Neural crest cell (in vitro differentiated cells): ENCODE measurements around the gene LSM2. TPM values are rescaled to one million over a fixed set of nuclear protein-coding genes. Genes with fewer than 3 reads are reported as not detected.

Source experiments
- DNase-seq: peaks from one replicate; pipeline ENCODE4 v3.0.0; 2021; ENCODE audit warnings: low read depth, mixed read lengths, low spot score
- H3K27ac Mint-ChIP-seq: one replicate; pipeline ENCODE4 v1.8.0; 2021; ENCODE audit warnings: mild to moderate bottlenecking, mixed read lengths; ENCODE audit not compliant: unreplicated experiment
- H3K27me3 Mint-ChIP-seq: 2 replicates; pipeline ENCODE4 v1.8.0; 2021; ENCODE audit warnings: low read depth, mild to moderate bottlenecking, mixed read lengths
- H3K36me3 Mint-ChIP-seq: 2 replicates; pipeline ENCODE4 v1.8.0; 2021; ENCODE audit warnings: low read depth, mild to moderate bottlenecking, mixed read lengths
- H3K4me1 Mint-ChIP-seq: 2 replicates; pipeline ENCODE4 v1.8.0; 2021; ENCODE audit warnings: mixed read lengths
- H3K4me3 Mint-ChIP-seq: one replicate; pipeline ENCODE4 v1.8.0; 2021; ENCODE audit warnings: mild to moderate bottlenecking, mixed read lengths
- H3K9me3 Mint-ChIP-seq: 2 replicates; pipeline ENCODE4 v1.8.0; 2021; ENCODE audit warnings: mixed read lengths
- CTCF ChIP-seq: fragments of 200-600 bp; sonication (generic); conservative IDR thresholded peaks from 2 replicates; pipeline ENCODE4 v1.5.0; 2021; ENCODE audit warnings: antibody characterized with exemption, mild to moderate bottlenecking
- total RNA-seq: library from RNA; stranded (reverse); gene quantifications from 2 replicates; pipeline ENCODE4 v1.2.1, GENCODE V29; 2021

Gene LSM2
- total RNA-seq, 1 donor from 2014 or later: 135 TPM

GRCh38 chr6:31763619-31763940, 43.2 kb downstream of the LSM2 start:
- no peak for DNase-seq
- Mint-ChIP-seq H3K4me1 (peaks cover 35% of the 10 kb centered on the region), H3K36me3 (peaks cover 28% of the 10 kb centered on the region), H3K27me3 (no peaks in the 10 kb centered on the region), H3K9me3 (no peaks in the 10 kb centered on the region), H3K27ac (peak overlapping the region; percentile 89), H3K4me3 (peak overlapping the region; percentile 47)
- TF ChIP-seq CTCF: no peak

GRCh38 chr6:31762878-31763618, 43.7 kb downstream of the LSM2 start:
- no peaks in the 10 kb centered on the region for H3K9me3 Mint-ChIP-seq
- H3K27me3 Mint-ChIP-seq: no peaks in the 10 kb centered on the region
- peak overlapping the region; percentile 89 for H3K27ac Mint-ChIP-seq
- DNase-seq: no peak
- H3K4me3 Mint-ChIP-seq: peak overlapping the region; percentile 47
- TF ChIP-seq CTCF: no peak
- peaks cover 29% of the 10 kb centered on the region for H3K36me3 Mint-ChIP-seq
- H3K4me1 Mint-ChIP-seq: peaks cover 35% of the 10 kb centered on the region

GRCh38 chr6:31762356-31762755, 44.4 kb downstream of the LSM2 start, which contains the start of gene SAPCD1:
SAPCD1 (plus strand) TSS chr6:31762656; CDS start chr6:31763055, 399 bp downstream.
- DNase-seq: no peak
- Mint-ChIP-seq H3K27me3 (no peaks in the 10 kb centered on the region), H3K4me3 (peak within 1 kb of the TSS; percentile 47), H3K4me1 (peaks cover 35% of the 10 kb centered on the region), H3K9me3 (no peaks in the 10 kb centered on the region), H3K27ac (peak within 1 kb of the TSS; percentile 89), H3K36me3 (peaks cover 29% of the 10 kb centered on the region)
- TF ChIP-seq CTCF: no peak

GRCh38 chr6:31761343-31761742, 45.4 kb downstream of the LSM2 start:
- no peaks in the 10 kb centered on the region for H3K27me3 Mint-ChIP-seq
- no peak for TF ChIP-seq CTCF
- no peak overlapping the region for H3K27ac Mint-ChIP-seq
- peaks cover 29% of the 10 kb centered on the region for H3K36me3 Mint-ChIP-seq
- H3K4me1 Mint-ChIP-seq: peaks cover 31% of the 10 kb centered on the region
- H3K9me3 Mint-ChIP-seq: no peaks in the 10 kb centered on the region
- no peak for DNase-seq
- H3K4me3 Mint-ChIP-seq: no peak overlapping the region

GRCh38 chr6:31760790-31761189, 46.0 kb downstream of the LSM2 start:
- Mint-ChIP-seq H3K4me1 (peaks cover 30% of the 10 kb centered on the region), H3K9me3 (no peaks in the 10 kb centered on the region), H3K27me3 (no peaks in the 10 kb centered on the region), H3K4me3 (no peak overlapping the region), H3K36me3 (peaks cover 29% of the 10 kb centered on the region), H3K27ac (peak overlapping the region; percentile 88)
- no peak for DNase-seq
- no peak for TF ChIP-seq CTCF
